Sigmoid colon (tissue), 4 donors: Measurements from ENCODE around the gene CD200R1.

Experiments
- EP300 ChIP-seq, 4 donors: sonication (generic); formaldehyde crosslinking; IDR thresholded peaks; one replicate each; pipeline ENCODE4 v1.6.1; 2017; ENCODE audit warnings: antibody characterized with exemption in 4 of 4
- POLR2A ChIP-seq, 2 donors: fragments of 450-650 bp; IDR thresholded peaks; one replicate each; pipeline ENCODE4 v1.6.1; 2016; ENCODE audit warnings: antibody characterized with exemption in 2 of 2, mild to moderate bottlenecking in 2 of 2, moderate library complexity in 2 of 2
- POLR2AphosphoS5 ChIP-seq, 4 donors: sonication (generic); formaldehyde crosslinking; IDR thresholded peaks; one replicate each; pipeline ENCODE4 v1.6.1; 2017; ENCODE audit warnings: antibody characterized with exemption in 4 of 4
- TF ChIP-seq, protein P1 (sequence below), 4 experiments: fragments of 450-650 bp in 3 of 4; fragments of 200-600 bp in 1 of 4; IDR thresholded peaks; one replicate each; pipeline ENCODE4 v1.5.1; 2016 to 2019; ENCODE audit warnings: antibody characterized with exemption in 4 of 4, mild to moderate bottlenecking in 3 of 4, moderate library complexity in 2 of 4

DNA sequence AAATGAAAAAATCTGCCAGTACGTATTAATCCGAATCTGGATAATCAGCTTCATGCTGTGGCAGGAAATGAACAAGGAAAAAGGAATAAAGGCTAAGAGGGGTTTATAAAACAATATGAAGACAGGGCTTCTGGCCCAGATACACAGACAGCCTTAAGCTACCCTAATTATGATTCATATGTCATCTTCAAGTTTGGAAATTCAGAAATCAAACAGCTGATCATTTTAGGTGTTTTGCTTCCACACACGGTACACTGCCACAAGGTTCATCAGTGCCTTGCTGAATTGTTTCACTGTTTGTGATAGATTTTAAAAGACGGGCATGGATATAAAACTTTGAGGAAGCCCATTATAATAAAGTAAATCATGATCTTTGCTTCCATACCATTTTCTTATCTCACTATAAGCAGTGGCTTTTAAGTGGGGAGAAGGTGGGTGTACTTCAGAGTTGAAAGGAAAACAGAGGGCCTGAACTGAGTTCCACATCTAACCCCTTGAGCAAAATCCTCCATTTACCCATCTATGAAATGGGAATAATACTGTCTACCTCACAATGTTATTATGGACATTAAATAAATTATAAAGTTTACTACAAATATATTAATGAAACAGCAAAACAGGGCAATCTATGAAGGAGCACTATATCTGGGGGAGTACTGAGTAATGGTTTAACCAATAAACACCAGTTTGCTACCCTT lies 31.6 kb upstream of the CD200R1 start:
- TF ChIP-seq POLR2A (IDR thresholded peaks at IDR 0.05) = no peak
- no peak for TF ChIP-seq POLR2AphosphoS5 (IDR thresholded peaks at IDR 0.05)
- TF ChIP-seq, protein P1, sequence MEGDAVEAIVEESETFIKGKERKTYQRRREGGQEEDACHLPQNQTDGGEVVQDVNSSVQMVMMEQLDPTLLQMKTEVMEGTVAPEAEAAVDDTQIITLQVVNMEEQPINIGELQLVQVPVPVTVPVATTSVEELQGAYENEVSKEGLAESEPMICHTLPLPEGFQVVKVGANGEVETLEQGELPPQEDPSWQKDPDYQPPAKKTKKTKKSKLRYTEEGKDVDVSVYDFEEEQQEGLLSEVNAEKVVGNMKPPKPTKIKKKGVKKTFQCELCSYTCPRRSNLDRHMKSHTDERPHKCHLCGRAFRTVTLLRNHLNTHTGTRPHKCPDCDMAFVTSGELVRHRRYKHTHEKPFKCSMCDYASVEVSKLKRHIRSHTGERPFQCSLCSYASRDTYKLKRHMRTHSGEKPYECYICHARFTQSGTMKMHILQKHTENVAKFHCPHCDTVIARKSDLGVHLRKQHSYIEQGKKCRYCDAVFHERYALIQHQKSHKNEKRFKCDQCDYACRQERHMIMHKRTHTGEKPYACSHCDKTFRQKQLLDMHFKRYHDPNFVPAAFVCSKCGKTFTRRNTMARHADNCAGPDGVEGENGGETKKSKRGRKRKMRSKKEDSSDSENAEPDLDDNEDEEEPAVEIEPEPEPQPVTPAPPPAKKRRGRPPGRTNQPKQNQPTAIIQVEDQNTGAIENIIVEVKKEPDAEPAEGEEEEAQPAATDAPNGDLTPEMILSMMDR (IDR thresholded peaks at IDR 0.05) = no peak
- TF ChIP-seq EP300 (IDR thresholded peaks at IDR 0.05) = no peak
